Transverse colon (tissue), 4 donors: Measurements from ENCODE around the gene GARIN3. TPM values are rescaled to one million over a fixed set of nuclear protein-coding genes. Genes with fewer than 3 reads are reported as not detected.

Experiments used
- DNase-seq: peaks from one replicate; pipeline ENCODE4 v3.0.0-alpha.2; 2019
- H3K27ac ChIP-seq, 4 donors: fragments of 200-600 bp; sonication (generic); 2 replicates each; pipeline ENCODE4 v1.5.1; 2016 to 2018; ENCODE audit warnings: inconsistent platforms in 4 of 4
- H3K27me3 ChIP-seq: fragments of 200-600 bp; sonication (generic); 2 replicates; pipeline ENCODE4 v1.5.1; 2017; ENCODE audit warnings: inconsistent platforms
- H3K36me3 ChIP-seq, 4 donors: fragments of 200-600 bp; sonication (generic); 2 replicates each; pipeline ENCODE4 v1.5.1; 2017 to 2019; ENCODE audit warnings: inconsistent platforms in 4 of 4
- H3K4me1 ChIP-seq, 4 donors: fragments of 200-600 bp; sonication (generic); 2 replicates each; pipeline ENCODE4 v1.5.1; 2017 to 2020; ENCODE audit warnings: inconsistent platforms in 4 of 4
- H3K4me3 ChIP-seq, 4 donors: fragments of 200-600 bp; sonication (generic); 1 replicate in 1 of 4; 2 replicates in 3 of 4; pipeline versions ENCODE4 v1.5.1 to v1.6.1; 2017 to 2019; ENCODE audit warnings: inconsistent platforms in 4 of 4
- H3K9me3 ChIP-seq, 2 donors: fragments of 200-600 bp; sonication (generic); 2 replicates each; pipeline ENCODE4 v1.5.1; 2017 to 2019; ENCODE audit warnings: inconsistent platforms in 2 of 2
- CTCF ChIP-seq, 5 experiments: fragments of 200-600 bp in 3 of 5; fragments of 450-650 bp in 2 of 5; sonication (generic) in 3 of 5; IDR thresholded peaks; 1 replicate in 2 of 5; 2 replicates in 3 of 5; pipeline ENCODE4 v1.5.1; 2016 to 2017; ENCODE audit warnings: antibody characterized with exemption in 5 of 5, inconsistent platforms in 3 of 5, mild to moderate bottlenecking in 2 of 5, moderate library complexity in 1 of 5
- EP300 ChIP-seq: sonication (generic); formaldehyde crosslinking; IDR thresholded peaks from one replicate; pipeline ENCODE4 v1.6.1; 2017; ENCODE audit warnings: antibody characterized with exemption, low read depth
- POLR2A ChIP-seq: fragments of 450-650 bp; IDR thresholded peaks from one replicate; pipeline ENCODE4 v1.6.1; 2016; ENCODE audit warnings: antibody characterized with exemption, mild to moderate bottlenecking, moderate library complexity
- POLR2AphosphoS5 ChIP-seq, 3 donors: sonication (generic); formaldehyde crosslinking; IDR thresholded peaks; one replicate each; pipeline ENCODE4 v1.6.1; 2016; ENCODE audit warnings: antibody characterized with exemption in 3 of 3
- WGBS, 2 donors: methylation state at CpG; one replicate each; pipeline ENCODE4 v1.1.5; 2018; ENCODE audit warnings: low coverage in 1 of 2; 5-methylcytosine and 5-hydroxymethylcytosine counted together
- in situ Hi-C, 4 donors: fragments of 200-750 bp; cut with MboI; loops; one replicate each; pipeline versions ENCODE4 v1.15.0 to v1.15.1; 2017; ENCODE audit warnings: low sequenced_read_pairs in 3 of 4, low pct_ligation_motif_present in 1 of 4, low pct_unique_long_range_greater_than_20kb in 1 of 4
- intact Hi-C: fragments of 100-400 bp; cut with DNase I; formaldehyde crosslinking; loops from one replicate; pipeline ENCODE4 v1.15.1; 2023; ENCODE audit warnings: low total_unique reads
- total RNA-seq, 4 donors: library from RNA; depleted of rRNA; stranded (reverse); fragments of >200 nt; gene quantifications; one replicate each; pipeline ENCODE4 v1.1.0, GENCODE V29; 2016

The GARIN3 gene
- total RNA-seq, 4 donors from 2014 or later, result not detected

DNA sequence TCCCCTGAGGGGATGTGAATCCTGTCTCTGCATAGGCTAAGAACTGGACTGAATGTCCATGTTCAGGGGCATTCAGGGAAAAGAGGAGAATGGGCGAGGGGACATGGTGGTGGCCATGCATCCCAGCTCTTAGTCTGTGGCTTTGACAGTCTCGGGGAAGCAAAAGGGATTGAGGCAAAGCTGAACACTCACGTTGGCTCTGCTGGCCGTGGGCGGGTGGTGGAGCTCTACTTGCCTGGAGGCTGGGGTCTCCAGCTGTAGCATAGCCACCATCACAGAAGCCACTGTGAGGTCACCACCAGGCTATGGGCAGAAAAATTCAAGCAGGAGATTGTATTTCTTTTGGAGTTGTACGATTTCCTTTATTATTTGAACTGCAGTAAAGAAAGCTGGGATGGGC lies 4.1 kb downstream of the GARIN3 start:
- in situ Hi-C loops (loop anchor here in 1 of 4 donors (25.0 kb wide), 1 partner anchor 150 kb away; no protein-coding TSS in a partner anchor), intact Hi-C loops (no loop called here)
- H3K27ac ChIP-seq, result no peak overlapping the region
- TF ChIP-seq EP300, result no peak
- TF ChIP-seq POLR2A, result no peak
- TF ChIP-seq POLR2AphosphoS5 (IDR thresholded peaks at IDR 0.05), result no peak
- TF ChIP-seq CTCF (IDR thresholded peaks at IDR 0.05), result no peak
- 93 to 100% methylated on average over 1 to 6 of the region's 6 CpGs for WGBS, 2 donors
- DNase-seq, result no peak
- no peaks in the 10 kb centered on the region for H3K9me3 ChIP-seq
- no peaks in the 10 kb centered on the region for H3K4me1 ChIP-seq
- no peaks in the 10 kb centered on the region for H3K27me3 ChIP-seq
- no peaks in the 10 kb centered on the region for H3K36me3 ChIP-seq
- H3K4me3 ChIP-seq, result no peak overlapping the region

GRCh38 chr5:157160001-157160400 lies 6.1 kb downstream of the GARIN3 start:
- H3K27ac ChIP-seq, result no peak overlapping the region
- H3K9me3 ChIP-seq, result no peaks in the 10 kb centered on the region
- H3K4me1 ChIP-seq, result no peaks in the 10 kb centered on the region
- 83 to 90% methylated on average over 3 to 4 of the region's 4 CpGs for WGBS, 2 donors
- in situ Hi-C loops (loop anchor here in 1 of 4 donors (25.0 kb wide), 1 partner anchor 152 kb away; no protein-coding TSS in a partner anchor), intact Hi-C loops (no loop called here)
- TF ChIP-seq EP300 (no peak), POLR2A (no peak), POLR2AphosphoS5 (IDR thresholded peaks at IDR 0.05) (no peak), CTCF (IDR thresholded peaks at IDR 0.05) (no peak)
- DNase-seq, result no peak
- H3K36me3 ChIP-seq, result no peaks in the 10 kb centered on the region
- H3K27me3 ChIP-seq, result no peaks in the 10 kb centered on the region
- no peak overlapping the region for H3K4me3 ChIP-seq

- TF ChIP-seq POLR2AphosphoS5 (IDR thresholded peaks at IDR 0.05) (no peak), CTCF (IDR thresholded peaks at IDR 0.05) (no peak), POLR2A (no peak), EP300 (no peak)
- H3K4me1 ChIP-seq, result no peaks in the 10 kb centered on the region
- H3K4me3 ChIP-seq, result no peak overlapping the region
- intact Hi-C loops, result no loop called here
- in situ Hi-C loops, result loop anchor here in 1 of 4 donors (25.0 kb wide), 1 partner anchor 153 kb away; no protein-coding TSS in a partner anchor
- H3K27me3 ChIP-seq, result no peaks in the 10 kb centered on the region
- H3K27ac ChIP-seq, result no peak overlapping the region
- no peaks in the 10 kb centered on the region for H3K9me3 ChIP-seq
- 76 to 91% methylated on average over 6 of the region's 6 CpGs for WGBS, 2 donors
- no peak for DNase-seq
- no peaks in the 10 kb centered on the region for H3K36me3 ChIP-seq
Measured at GRCh38 chr5:157159209-157159751, 6.8 kb downstream of the GARIN3 start.

- Histone ChIP-seq H3K9me3 (no peaks in the 10 kb centered on the region), H3K4me3 (no peak overlapping the region), H3K27ac (no peak overlapping the region), H3K4me1 (no peaks in the 10 kb centered on the region), H3K27me3 (no peaks in the 10 kb centered on the region), H3K36me3 (no peaks in the 10 kb centered on the region)
- WGBS, 2 donors, result 19% methylated on average over 1 of the region's 1 CpG; no CpG with 5 or more reads in 1 of the 2 donors
- in situ Hi-C loops (loop anchor here in 1 of 4 donors (25.0 kb wide), 1 partner anchor 155 kb away; no protein-coding TSS in a partner anchor), intact Hi-C loops (no loop called here)
- no peak for TF ChIP-seq CTCF (IDR thresholded peaks at IDR 0.05)
- TF ChIP-seq EP300, result no peak
- TF ChIP-seq POLR2A, result no peak
- TF ChIP-seq POLR2AphosphoS5 (IDR thresholded peaks at IDR 0.05), result no peak
- no peak for DNase-seq
Measured at GRCh38 chr5:157157293-157157891, 8.7 kb downstream of the GARIN3 start.
